H1 (cell line): ENCODE measurements around the gene EPRS1. TPM values are rescaled to one million over a fixed set of nuclear protein-coding genes. Genes with fewer than 3 reads are reported as not detected.

ENCODE experiments used
- polyA plus RNA-seq, 7 experiments: library from polyadenylated mRNA; depleted of rRNA in 3 of 7; stranded (reverse) in 5 of 7; unstranded in 2 of 7; fragments of >200 nt in 5 of 7; fragments of 200-250 nt in 2 of 7; gene quantifications; 1 replicate in 5 of 7; 2 replicates in 1 of 7; 4 replicates in 1 of 7; pipeline versions ENCODE4 v1.2.1 to v1.2.3, GENCODE V29; 2011 to 2013; ENCODE audit warnings: missing spikeins in 2 of 7, mixed read lengths in 2 of 7
- total RNA-seq: library from RNA; stranded (reverse); fragmentation: NEBNext Ultra II Directional; extraction: Animal tissue kit (Norgen Biotek cat#: 25700); gene quantifications from 2 replicates; pipeline ENCODE4 v1.2.1, GENCODE V29; 2021
- TF ChIP-seq, protein P1 (sequence below): IDR thresholded peaks from 2 replicates; pipeline ENCODE4 v1.6.1; 2012; ENCODE audit warnings: inconsistent platforms

EPRS1 gene
- total and polyA plus RNA-seq, 2 of the 8 experiments (the other 6 are each of a cell fraction or from before 2014, with no cell fraction given): 38.4 to 171 TPM

DNA sequence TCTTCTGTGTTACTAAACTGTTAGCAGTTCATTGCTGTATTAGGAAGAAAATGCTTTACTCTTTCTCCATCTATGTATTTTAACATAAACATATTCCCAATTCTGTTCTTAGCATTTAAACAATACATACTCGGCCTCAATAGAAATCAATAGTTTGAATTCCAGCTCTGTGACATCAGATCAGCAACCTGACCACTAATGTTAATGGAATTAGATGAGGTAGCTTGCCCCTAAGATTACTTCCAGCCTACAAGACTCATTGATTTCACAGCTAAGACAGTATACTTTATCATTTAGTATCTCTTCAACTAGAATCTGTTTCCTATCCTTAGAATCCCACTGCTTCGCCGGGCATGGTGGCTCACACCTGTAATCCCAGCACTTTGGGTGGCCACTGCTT, 38.9 kb downstream of the EPRS1 start (continued):
- TF ChIP-seq, protein P1, sequence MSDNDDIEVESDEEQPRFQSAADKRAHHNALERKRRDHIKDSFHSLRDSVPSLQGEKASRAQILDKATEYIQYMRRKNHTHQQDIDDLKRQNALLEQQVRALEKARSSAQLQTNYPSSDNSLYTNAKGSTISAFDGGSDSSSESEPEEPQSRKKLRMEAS: no peak
